Measurements from ENCODE around the gene FNDC3A. TPM values are rescaled to one million over a fixed set of nuclear protein-coding genes. Genes with fewer than 3 reads are reported as not detected.

FNDC3A gene
- total and polyA plus RNA-seq, 2 experiments from 2014 or later = 21.9 to 73.5 TPM

DNA sequence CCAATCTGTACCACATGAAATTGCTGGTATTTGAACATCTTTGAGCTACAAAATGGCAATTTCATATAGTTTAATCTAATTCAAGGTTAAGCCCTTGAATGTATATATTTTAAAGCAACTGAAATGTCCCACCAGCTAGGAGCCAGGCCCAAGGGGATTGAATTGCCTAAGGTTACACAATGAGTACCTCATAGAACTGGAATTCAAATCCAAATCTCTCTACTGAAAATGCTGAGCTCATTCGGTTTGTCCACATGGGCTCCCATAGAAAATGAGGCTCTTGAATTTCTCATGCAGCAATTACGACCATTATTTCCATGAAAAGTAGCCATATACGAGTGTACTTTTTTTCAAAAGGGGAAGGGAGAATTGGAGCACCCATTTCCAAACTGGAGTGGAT lies 31.5 kb upstream of the FNDC3A start:
- TF ChIP-seq, protein P1, sequence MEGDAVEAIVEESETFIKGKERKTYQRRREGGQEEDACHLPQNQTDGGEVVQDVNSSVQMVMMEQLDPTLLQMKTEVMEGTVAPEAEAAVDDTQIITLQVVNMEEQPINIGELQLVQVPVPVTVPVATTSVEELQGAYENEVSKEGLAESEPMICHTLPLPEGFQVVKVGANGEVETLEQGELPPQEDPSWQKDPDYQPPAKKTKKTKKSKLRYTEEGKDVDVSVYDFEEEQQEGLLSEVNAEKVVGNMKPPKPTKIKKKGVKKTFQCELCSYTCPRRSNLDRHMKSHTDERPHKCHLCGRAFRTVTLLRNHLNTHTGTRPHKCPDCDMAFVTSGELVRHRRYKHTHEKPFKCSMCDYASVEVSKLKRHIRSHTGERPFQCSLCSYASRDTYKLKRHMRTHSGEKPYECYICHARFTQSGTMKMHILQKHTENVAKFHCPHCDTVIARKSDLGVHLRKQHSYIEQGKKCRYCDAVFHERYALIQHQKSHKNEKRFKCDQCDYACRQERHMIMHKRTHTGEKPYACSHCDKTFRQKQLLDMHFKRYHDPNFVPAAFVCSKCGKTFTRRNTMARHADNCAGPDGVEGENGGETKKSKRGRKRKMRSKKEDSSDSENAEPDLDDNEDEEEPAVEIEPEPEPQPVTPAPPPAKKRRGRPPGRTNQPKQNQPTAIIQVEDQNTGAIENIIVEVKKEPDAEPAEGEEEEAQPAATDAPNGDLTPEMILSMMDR (IDR thresholded peaks at IDR 0.05; ENCODE audit: poor library complexity) = no peak
- TF ChIP-seq EZH2 (IDR thresholded peaks at IDR 0.05; ENCODE audit: borderline replicate concordance) (no peak), EZH2phosphoT487 (IDR thresholded peaks at IDR 0.05; ENCODE audit: low read depth, severe bottlenecking, unreplicated experiment) (no peak)
- no peaks in the 10 kb centered on the region for H4K20me1 ChIP-seq (ENCODE audit: insufficient read depth, poor library complexity, severe bottlenecking)
- no peaks in the 10 kb centered on the region for H3K4me1 ChIP-seq (ENCODE audit: insufficient read depth)
- no peak overlapping the region for H2AFZ ChIP-seq
- no peaks in the 10 kb centered on the region for H3K9me2 ChIP-seq (replicated peaks; ENCODE audit: insufficient read depth)
- no peak overlapping the region for H3K4me3 ChIP-seq
- WGBS (ENCODE audit: low lambda C conversion rate, missing lambda C conversion rate) = 94% methylated on average over 3 of the region's 3 CpGs
- H3K9me3 ChIP-seq (ENCODE audit: low read depth) = no peaks in the 10 kb centered on the region
- no peak for DNase-seq (ENCODE audit: low spot score)
- H3K27ac ChIP-seq = no peak overlapping the region
- H3K27me3 ChIP-seq = no peaks in the 10 kb centered on the region
- H3K4me2 ChIP-seq = no peak overlapping the region
- H3K79me2 ChIP-seq = no peaks in the 10 kb centered on the region
- H3K36me3 ChIP-seq (replicated peaks; ENCODE audit: insufficient read depth, low read depth) = no peaks in the 10 kb centered on the region

DNA sequence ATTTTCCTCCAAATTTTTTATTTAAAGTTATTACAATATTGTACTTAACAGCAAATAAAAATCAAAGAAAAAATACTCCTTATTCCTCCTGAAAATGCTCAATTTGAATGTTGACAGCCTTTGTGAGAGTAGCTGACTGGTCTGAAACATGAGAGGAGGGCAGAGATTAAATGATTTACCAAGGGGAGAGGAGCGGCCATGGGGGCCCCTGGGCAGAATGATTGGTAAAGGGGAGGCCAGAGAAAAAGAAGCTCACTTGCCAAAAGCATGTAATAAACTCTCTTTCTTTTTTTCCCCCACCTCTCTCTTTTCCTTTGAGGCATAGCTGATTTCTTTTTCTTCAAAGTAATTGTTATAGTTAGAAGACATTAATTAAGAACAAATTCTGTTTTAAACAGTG lies 30.1 kb upstream of the FNDC3A start:
- Histone ChIP-seq H3K9me3 (ENCODE audit: low read depth) (no peaks in the 10 kb centered on the region), H3K9me2 (replicated peaks; ENCODE audit: insufficient read depth) (no peaks in the 10 kb centered on the region), H4K20me1 (ENCODE audit: insufficient read depth, poor library complexity, severe bottlenecking) (no peaks in the 10 kb centered on the region), H3K4me1 (ENCODE audit: insufficient read depth) (no peaks in the 10 kb centered on the region), H3K36me3 (replicated peaks; ENCODE audit: insufficient read depth, low read depth) (no peaks in the 10 kb centered on the region), H3K27me3 (no peaks in the 10 kb centered on the region), H3K4me3 (no peak overlapping the region), H3K27ac (no peak overlapping the region), H3K4me2 (no peak overlapping the region), H2AFZ (no peak overlapping the region), H3K79me2 (no peaks in the 10 kb centered on the region)
- no peak for DNase-seq (ENCODE audit: low spot score)
- TF ChIP-seq, protein P1 (IDR thresholded peaks at IDR 0.05; ENCODE audit: poor library complexity) = no peak
- TF ChIP-seq EZH2 (IDR thresholded peaks at IDR 0.05; ENCODE audit: borderline replicate concordance) (no peak), EZH2phosphoT487 (IDR thresholded peaks at IDR 0.05; ENCODE audit: low read depth, severe bottlenecking, unreplicated experiment) (no peak)
- 62% methylated on average over 1 of the region's 1 CpG for WGBS (ENCODE audit: low lambda C conversion rate, missing lambda C conversion rate)

DNA sequence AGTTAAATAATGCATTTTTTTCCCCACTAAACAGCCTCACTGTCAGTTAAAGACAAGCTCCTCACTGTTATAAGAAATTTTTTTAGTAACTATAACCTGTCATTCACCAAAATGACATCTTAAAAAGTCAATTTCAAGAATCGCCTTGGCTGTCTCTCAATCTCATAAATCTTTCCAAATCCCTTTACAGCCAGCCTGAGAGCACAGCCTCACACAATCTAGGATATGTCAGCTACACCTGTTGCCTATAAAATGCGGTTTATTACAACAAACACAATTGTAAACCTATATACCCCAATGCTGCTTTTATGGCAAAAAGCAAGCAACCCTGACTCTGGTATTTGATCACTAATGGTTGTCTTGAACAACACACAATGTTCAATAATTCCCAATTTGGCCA lies 29.5 kb upstream of the FNDC3A start:
- DNase-seq (ENCODE audit: low spot score) = no peak
- H2AFZ ChIP-seq = no peak overlapping the region
- H3K9me2 ChIP-seq (replicated peaks; ENCODE audit: insufficient read depth) = no peaks in the 10 kb centered on the region
- no peak overlapping the region for H3K4me2 ChIP-seq
- no peaks in the 10 kb centered on the region for H3K36me3 ChIP-seq (replicated peaks; ENCODE audit: insufficient read depth, low read depth)
- H3K4me3 ChIP-seq = no peak overlapping the region
- TF ChIP-seq, protein P1 (IDR thresholded peaks at IDR 0.05; ENCODE audit: poor library complexity) = no peak
- no peak for TF ChIP-seq EZH2phosphoT487 (IDR thresholded peaks at IDR 0.05; ENCODE audit: low read depth, severe bottlenecking, unreplicated experiment)
- TF ChIP-seq EZH2 (IDR thresholded peaks at IDR 0.05; ENCODE audit: borderline replicate concordance) = no peak
- H3K27me3 ChIP-seq = no peaks in the 10 kb centered on the region
- H3K79me2 ChIP-seq = no peaks in the 10 kb centered on the region
- 79% methylated on average over 2 of the region's 2 CpGs for WGBS (ENCODE audit: low lambda C conversion rate, missing lambda C conversion rate)
- no peaks in the 10 kb centered on the region for H3K9me3 ChIP-seq (ENCODE audit: low read depth)
- H3K27ac ChIP-seq = no peak overlapping the region
- H3K4me1 ChIP-seq (ENCODE audit: insufficient read depth) = no peaks in the 10 kb centered on the region
- H4K20me1 ChIP-seq (ENCODE audit: insufficient read depth, poor library complexity, severe bottlenecking) = no peaks in the 10 kb centered on the region

Measured in hepatocyte (in vitro differentiated cells).